WTC11 (cell line): ENCODE results near the gene ERBB4. TPM values are rescaled to one million over a fixed set of nuclear protein-coding genes. Genes with fewer than 3 reads are reported as not detected.

Source experiments
- ATAC-seq: fragments of 200-7000 bp; cut with Tn5 transposase; 2 replicates; pipeline ENCODE4 v1.10.0; 2021; ENCODE audit warnings: mild to moderate bottlenecking, moderate library complexity
- CTCF ChIA-PET: fragments of 300-600 bp; sonication (Branson Sonifier 250); formaldehyde crosslinking; loops from one replicate; lab custom pipeline; 2021; ENCODE audit warnings: antibody characterized with exemption; lab: Charles Lee
- POLR2A ChIA-PET: fragments of 350-600 bp; sonication (Branson Sonifier 250); formaldehyde crosslinking; loops from one replicate; lab custom pipeline; 2021; ENCODE audit warnings: antibody characterized with exemption; lab: Charles Lee
- DNase-seq: peaks from one replicate; pipeline ENCODE4 v3.0.0; 2021; ENCODE audit warnings: low spot score
- H3K27ac Mint-ChIP-seq: 2 replicates; pipeline ENCODE4 v1.8.0; 2021; ENCODE audit warnings: mixed read lengths
- H3K27me3 Mint-ChIP-seq: 2 replicates; pipeline ENCODE4 v1.8.0; 2021; ENCODE audit warnings: low read depth, mild to moderate bottlenecking, moderate library complexity, mixed read lengths
- H3K36me3 Mint-ChIP-seq: 2 replicates; pipeline ENCODE4 v1.8.0; 2021; ENCODE audit warnings: mixed read lengths
- H3K4me1 Mint-ChIP-seq: 2 replicates; pipeline ENCODE4 v1.8.0; 2022; ENCODE audit warnings: mixed read lengths
- H3K4me3 Mint-ChIP-seq: 2 replicates; pipeline ENCODE4 v1.8.0; 2021; ENCODE audit warnings: mild to moderate bottlenecking, moderate library complexity, mixed read lengths
- H3K9me3 Mint-ChIP-seq: 2 replicates; pipeline ENCODE4 v1.8.0; 2021; ENCODE audit warnings: mixed read lengths
- AR ChIP-seq: fragments of 250-450 bp; sonication (Bioruptor Pico); IDR thresholded peaks from 2 replicates; pipeline ENCODE4 v1.9.0; 2021; ENCODE audit warnings: mild to moderate bottlenecking
- CREB1 ChIP-seq: sonication (generic); formaldehyde crosslinking; IDR thresholded peaks from 2 replicates; pipeline ENCODE4 v1.8.0; 2023; ENCODE audit warnings: mild to moderate bottlenecking, missing genetic modification reagents
- CREM ChIP-seq: sonication (generic); formaldehyde crosslinking; IDR thresholded peaks from 2 replicates; pipeline ENCODE4 v1.8.1; 2022; ENCODE audit warnings: mild to moderate bottlenecking, missing genetic modification reagents, moderate library complexity
- CTCF ChIP-seq: fragments of 200-600 bp; IDR thresholded peaks from 2 replicates; pipeline ENCODE4 v1.8.0; 2022; ENCODE audit warnings: antibody characterized with exemption
- EMX1 ChIP-seq: fragments of 250-450 bp; sonication (Bioruptor Pico); IDR thresholded peaks from 2 replicates; pipeline ENCODE4 v1.8.0; 2021; ENCODE audit warnings: mild to moderate bottlenecking
- ERG ChIP-seq: fragments of 250-450 bp; sonication (Bioruptor Pico); IDR thresholded peaks from 2 replicates; pipeline ENCODE4 v1.8.0; 2021; ENCODE audit warnings: mild to moderate bottlenecking
- ETV6 ChIP-seq: sonication (generic); formaldehyde crosslinking; IDR thresholded peaks from 2 replicates; pipeline ENCODE4 v1.8.1; 2022; ENCODE audit warnings: mild to moderate bottlenecking, missing genetic modification reagents
- NR2C2 ChIP-seq: sonication (generic); formaldehyde crosslinking; IDR thresholded peaks from 2 replicates; pipeline ENCODE4 v1.8.0; 2022; ENCODE audit warnings: mild to moderate bottlenecking, missing genetic modification reagents
- OVOL2 ChIP-seq: fragments of 250-450 bp; sonication (Bioruptor Pico); IDR thresholded peaks from 2 replicates; pipeline ENCODE4 v1.9.0; 2021; ENCODE audit warnings: mild to moderate bottlenecking, borderline replicate concordance
- PREB ChIP-seq: sonication (generic); formaldehyde crosslinking; IDR thresholded peaks from 2 replicates; pipeline ENCODE4 v1.8.1; 2022; ENCODE audit warnings: mild to moderate bottlenecking, missing genetic modification reagents, moderate library complexity, borderline replicate concordance
- TP53 ChIP-seq: sonication (generic); formaldehyde crosslinking; IDR thresholded peaks from 2 replicates; pipeline ENCODE4 v1.8.1; 2023; ENCODE audit warnings: mild to moderate bottlenecking, missing genetic modification reagents
- ZMAT4 ChIP-seq: fragments of 250-450 bp; sonication (Bioruptor Pico); IDR thresholded peaks from 2 replicates; pipeline ENCODE4 v1.9.0; 2021; ENCODE audit warnings: mild to moderate bottlenecking
- ZNF121 ChIP-seq: sonication (generic); formaldehyde crosslinking; IDR thresholded peaks from 2 replicates; pipeline ENCODE4 v1.8.0; 2023; ENCODE audit warnings: missing genetic modification reagents
- ZNF138 ChIP-seq: sonication (generic); formaldehyde crosslinking; conservative IDR thresholded peaks from 2 replicates; pipeline ENCODE4 v1.8.1; 2022; ENCODE audit warnings: mild to moderate bottlenecking, moderate library complexity, missing genetic modification reagents
- ZNF232 ChIP-seq: sonication (generic); formaldehyde crosslinking; IDR thresholded peaks from 2 replicates; pipeline ENCODE4 v1.8.0; 2022; ENCODE audit warnings: mild to moderate bottlenecking, missing genetic modification reagents
- ZNF532 ChIP-seq: fragments of 250-450 bp; sonication (Bioruptor Pico); IDR thresholded peaks from 2 replicates; pipeline ENCODE4 v1.9.0; 2021; ENCODE audit warnings: mild to moderate bottlenecking, borderline replicate concordance
- ZNF671 ChIP-seq: fragments of 250-450 bp; sonication (Bioruptor Pico); IDR thresholded peaks from 2 replicates; pipeline ENCODE4 v1.8.0; 2021; ENCODE audit warnings: mild to moderate bottlenecking
- total RNA-seq: library from RNA; stranded (reverse); gene quantifications from 3 replicates; pipeline ENCODE4 v1.2.3, GENCODE V29; 2021
- TF ChIP-seq, protein P1 (sequence below): sonication (generic); formaldehyde crosslinking; IDR thresholded peaks from 2 replicates; pipeline ENCODE4 v1.8.0; 2022; ENCODE audit warnings: missing genetic modification reagents
- TF ChIP-seq, protein P2 (sequence below): sonication (generic); formaldehyde crosslinking; IDR thresholded peaks from 2 replicates; pipeline ENCODE4 v1.8.0; 2023; ENCODE audit warnings: missing genetic modification reagents

Gene ERBB4
- total RNA-seq, 1 experiment from 2014 or later: 1.6 TPM

- Mint-ChIP-seq H3K4me1 (peaks cover 5% of the 10 kb centered on the region; the same call in 1 of the 2 replicates), H3K27me3 (no peaks in the 10 kb centered on the region), H3K4me3 (no peak overlapping the region), H3K27ac (no peak overlapping the region), H3K9me3 (peaks cover 13% of the 10 kb centered on the region), H3K36me3 (peaks cover 10% of the 10 kb centered on the region)
- ChIA-PET POLR2A (no interaction called here), CTCF (interaction anchor here (0.6 kb wide), 1 partner anchor 238 kb away, joined by 3 read pairs; no protein-coding TSS in a partner anchor)
- no peak for TF ChIP-seq ZNF121 (CRISPR knock-in tag)
- TF ChIP-seq, protein P1, sequence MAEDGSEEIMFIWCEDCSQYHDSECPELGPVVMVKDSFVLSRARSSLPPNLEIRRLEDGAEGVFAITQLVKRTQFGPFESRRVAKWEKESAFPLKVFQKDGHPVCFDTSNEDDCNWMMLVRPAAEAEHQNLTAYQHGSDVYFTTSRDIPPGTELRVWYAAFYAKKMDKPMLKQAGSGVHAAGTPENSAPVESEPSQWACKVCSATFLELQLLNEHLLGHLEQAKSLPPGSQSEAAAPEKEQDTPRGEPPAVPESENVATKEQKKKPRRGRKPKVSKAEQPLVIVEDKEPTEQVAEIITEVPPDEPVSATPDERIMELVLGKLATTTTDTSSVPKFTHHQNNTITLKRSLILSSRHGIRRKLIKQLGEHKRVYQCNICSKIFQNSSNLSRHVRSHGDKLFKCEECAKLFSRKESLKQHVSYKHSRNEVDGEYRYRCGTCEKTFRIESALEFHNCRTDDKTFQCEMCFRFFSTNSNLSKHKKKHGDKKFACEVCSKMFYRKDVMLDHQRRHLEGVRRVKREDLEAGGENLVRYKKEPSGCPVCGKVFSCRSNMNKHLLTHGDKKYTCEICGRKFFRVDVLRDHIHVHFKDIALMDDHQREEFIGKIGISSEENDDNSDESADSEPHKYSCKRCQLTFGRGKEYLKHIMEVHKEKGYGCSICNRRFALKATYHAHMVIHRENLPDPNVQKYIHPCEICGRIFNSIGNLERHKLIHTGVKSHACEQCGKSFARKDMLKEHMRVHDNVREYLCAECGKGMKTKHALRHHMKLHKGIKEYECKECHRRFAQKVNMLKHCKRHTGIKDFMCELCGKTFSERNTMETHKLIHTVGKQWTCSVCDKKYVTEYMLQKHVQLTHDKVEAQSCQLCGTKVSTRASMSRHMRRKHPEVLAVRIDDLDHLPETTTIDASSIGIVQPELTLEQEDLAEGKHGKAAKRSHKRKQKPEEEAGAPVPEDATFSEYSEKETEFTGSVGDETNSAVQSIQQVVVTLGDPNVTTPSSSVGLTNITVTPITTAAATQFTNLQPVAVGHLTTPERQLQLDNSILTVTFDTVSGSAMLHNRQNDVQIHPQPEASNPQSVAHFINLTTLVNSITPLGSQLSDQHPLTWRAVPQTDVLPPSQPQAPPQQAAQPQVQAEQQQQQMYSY (CRISPR knock-in tag): no peak
- TF ChIP-seq ZNF232 (CRISPR knock-in tag): no peak
- TF ChIP-seq, protein P2, sequence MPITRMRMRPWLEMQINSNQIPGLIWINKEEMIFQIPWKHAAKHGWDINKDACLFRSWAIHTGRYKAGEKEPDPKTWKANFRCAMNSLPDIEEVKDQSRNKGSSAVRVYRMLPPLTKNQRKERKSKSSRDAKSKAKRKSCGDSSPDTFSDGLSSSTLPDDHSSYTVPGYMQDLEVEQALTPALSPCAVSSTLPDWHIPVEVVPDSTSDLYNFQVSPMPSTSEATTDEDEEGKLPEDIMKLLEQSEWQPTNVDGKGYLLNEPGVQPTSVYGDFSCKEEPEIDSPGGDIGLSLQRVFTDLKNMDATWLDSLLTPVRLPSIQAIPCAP (CRISPR knock-in tag): no peak
- no peak for TF ChIP-seq CREM
- TF ChIP-seq TP53 (CRISPR knock-in tag): no peak
- ATAC-seq: no peak
- DNase-seq: no peak
Observed at GRCh38 chr2:211417544-211417943, 1121.1 kb downstream of the ERBB4 start.

DNA sequence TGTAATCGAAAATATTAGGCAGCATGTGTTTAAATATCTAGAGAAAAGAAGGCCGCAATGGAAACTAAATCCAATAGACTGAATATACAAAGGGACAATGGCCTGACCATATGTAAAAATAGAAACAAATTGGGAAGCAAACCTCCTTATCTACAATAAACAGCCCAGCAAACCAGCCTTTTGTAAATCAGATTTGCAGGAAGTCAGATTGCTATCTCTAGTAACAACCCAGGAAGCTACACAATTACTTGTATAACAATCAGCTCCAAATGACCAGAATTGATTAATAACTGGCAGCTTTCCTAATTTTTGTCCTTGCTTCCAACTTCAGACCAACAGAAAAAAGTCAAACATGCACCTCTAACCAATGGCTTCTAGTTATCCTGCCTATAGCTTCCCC is 1122.2 kb downstream of the ERBB4 start:
- peaks cover 5% of the 10 kb centered on the region; the same call in 1 of the 2 replicates for H3K4me1 Mint-ChIP-seq
- H3K4me3 Mint-ChIP-seq: no peak overlapping the region
- TF ChIP-seq AR (CRISPR knock-in tag) (no peak), ERG (no peak), OVOL2 (CRISPR knock-in tag) (no peak), CREB1 (CRISPR knock-in tag) (no peak), EMX1 (CRISPR knock-in tag) (no peak), CTCF (no peak), ZNF138 (no peak), ETV6 (no peak), ZNF671 (CRISPR knock-in tag) (no peak), PREB (CRISPR knock-in tag) (no peak), ZNF532 (CRISPR knock-in tag) (no peak), ZMAT4 (no peak), NR2C2 (no peak)
- no peak for DNase-seq
- ChIA-PET POLR2A (interaction anchor here (0.6 kb wide), 1 partner anchor 251 kb away, joined by 3 read pairs; no protein-coding TSS in a partner anchor), CTCF (interaction anchor here (0.9 kb wide), 1 partner anchor 39 kb away, joined by 4 read pairs; no protein-coding TSS in a partner anchor)
- no peak for ATAC-seq
- no peak overlapping the region for H3K27ac Mint-ChIP-seq
- peaks cover 10% of the 10 kb centered on the region for H3K36me3 Mint-ChIP-seq
- H3K9me3 Mint-ChIP-seq: peaks cover 13% of the 10 kb centered on the region
- H3K27me3 Mint-ChIP-seq: no peaks in the 10 kb centered on the region
